ENCODE data around the gene C22orf15. TPM values are rescaled to one million over a fixed set of nuclear protein-coding genes. Genes with fewer than 3 reads are reported as not detected.

C22orf15 gene
- total RNA-seq, 1 experiment from 2014 or later, result 0.30 TPM

- Histone ChIP-seq H3K27me3 (no peaks in the 10 kb centered on the region), H3K36me3 (peaks cover 9% of the 10 kb centered on the region), H3K4me3 (no peak overlapping the region), H3K9me3 (no peaks in the 10 kb centered on the region)
- no peak for DNase-seq
Measured at GRCh38 chr22:23744485-23744884, 18.3 kb upstream of the C22orf15 start.

GRCh38 chr22:23745791-23746190 lies 17.0 kb upstream of the C22orf15 start:
- no peaks in the 10 kb centered on the region for H3K27me3 ChIP-seq
- no peaks in the 10 kb centered on the region for H3K9me3 ChIP-seq
- peaks cover 9% of the 10 kb centered on the region for H3K36me3 ChIP-seq
- no peak for DNase-seq
- H3K4me3 ChIP-seq, result no peak overlapping the region

GRCh38 chr22:23749841-23750301 lies 12.9 kb upstream of the C22orf15 start:
- Histone ChIP-seq H3K9me3 (no peaks in the 10 kb centered on the region), H3K36me3 (no peaks in the 10 kb centered on the region; the same call in 1 of the 2 replicates), H3K4me3 (peak overlapping the region; percentile 84), H3K27me3 (no peaks in the 10 kb centered on the region)
- DNase-seq, result peak; percentile 26

DNA sequence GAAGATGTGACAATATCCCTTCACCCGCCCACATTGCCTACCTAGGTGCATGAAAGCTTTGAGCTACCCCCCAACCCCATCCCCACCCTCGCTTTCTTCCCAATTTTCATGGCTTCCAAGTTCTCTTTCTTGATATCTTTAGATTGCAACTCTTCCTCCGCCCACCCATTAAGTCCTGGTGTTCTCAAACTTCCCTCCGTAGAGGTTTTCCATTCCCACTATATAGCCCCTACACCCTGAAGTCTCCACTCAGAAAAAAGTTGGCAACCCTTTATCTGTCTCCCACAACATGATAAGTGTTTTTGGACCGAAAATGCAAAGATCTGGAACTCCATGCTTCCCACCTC lies 12.4 kb upstream of the C22orf15 start:
- Histone ChIP-seq H3K4me3 (peak overlapping the region; percentile 84), H3K9me3 (no peaks in the 10 kb centered on the region), H3K27me3 (no peaks in the 10 kb centered on the region), H3K36me3 (no peaks in the 10 kb centered on the region)
- no peak for DNase-seq

DNA sequence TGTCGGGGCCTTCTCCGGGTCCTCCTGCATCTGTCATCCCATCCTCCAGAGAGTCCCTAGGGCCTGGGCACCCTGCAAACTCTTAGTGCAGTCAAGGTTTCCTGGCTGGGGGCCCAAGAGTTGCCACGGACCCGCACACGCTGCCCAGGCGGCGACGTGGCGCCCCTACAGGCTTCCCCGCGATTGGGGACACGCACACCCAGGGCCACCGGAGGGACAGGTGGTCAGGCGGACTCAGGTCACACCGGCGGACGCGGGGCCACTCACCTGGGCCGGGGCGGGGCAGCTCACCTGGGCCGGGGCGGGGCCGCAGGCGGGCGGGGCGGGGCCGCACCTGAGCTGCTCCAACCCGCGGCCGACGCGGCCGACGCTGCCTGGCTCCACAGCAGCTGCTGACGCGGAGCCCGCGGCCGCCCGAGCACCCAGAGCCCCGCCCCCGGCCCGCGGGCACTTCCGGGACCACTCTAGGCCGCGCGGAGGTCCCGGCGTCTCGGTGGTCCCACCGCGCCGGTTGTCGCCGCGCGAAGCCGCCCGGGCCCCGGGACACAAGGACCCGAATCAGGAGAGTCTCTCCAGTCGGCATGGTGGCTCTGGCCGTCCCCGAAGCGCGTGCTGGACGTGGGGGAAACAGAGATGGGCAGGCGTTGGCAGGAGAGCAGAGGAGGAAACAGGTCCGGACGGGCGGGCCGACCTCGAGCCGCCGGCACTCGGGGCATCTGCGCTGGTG lies 11.9 kb upstream of the C22orf15 start, which contains the start of gene ZNF70:
Gene ZNF70, minus strand, starts transcription at position 399 of the 727 bp plus-strand sequence. CDS start 5,972 bp downstream, outside the sequence.
- peak; percentile 81 for DNase-seq
- no peaks in the 10 kb centered on the region for H3K9me3 ChIP-seq
- H3K4me3 ChIP-seq, result peak within 1 kb of the TSS; percentile 84
- no peaks in the 10 kb centered on the region for H3K27me3 ChIP-seq
- H3K36me3 ChIP-seq, result no peaks in the 10 kb centered on the region

- H3K4me3 ChIP-seq, result peak overlapping the region; percentile 84
- no peaks in the 10 kb centered on the region for H3K9me3 ChIP-seq
- peak; percentile 27 for DNase-seq
- H3K36me3 ChIP-seq, result no peaks in the 10 kb centered on the region
- H3K27me3 ChIP-seq, result no peaks in the 10 kb centered on the region
Measured at GRCh38 chr22:23751441-23751996, 11.3 kb upstream of the C22orf15 start.

DNA sequence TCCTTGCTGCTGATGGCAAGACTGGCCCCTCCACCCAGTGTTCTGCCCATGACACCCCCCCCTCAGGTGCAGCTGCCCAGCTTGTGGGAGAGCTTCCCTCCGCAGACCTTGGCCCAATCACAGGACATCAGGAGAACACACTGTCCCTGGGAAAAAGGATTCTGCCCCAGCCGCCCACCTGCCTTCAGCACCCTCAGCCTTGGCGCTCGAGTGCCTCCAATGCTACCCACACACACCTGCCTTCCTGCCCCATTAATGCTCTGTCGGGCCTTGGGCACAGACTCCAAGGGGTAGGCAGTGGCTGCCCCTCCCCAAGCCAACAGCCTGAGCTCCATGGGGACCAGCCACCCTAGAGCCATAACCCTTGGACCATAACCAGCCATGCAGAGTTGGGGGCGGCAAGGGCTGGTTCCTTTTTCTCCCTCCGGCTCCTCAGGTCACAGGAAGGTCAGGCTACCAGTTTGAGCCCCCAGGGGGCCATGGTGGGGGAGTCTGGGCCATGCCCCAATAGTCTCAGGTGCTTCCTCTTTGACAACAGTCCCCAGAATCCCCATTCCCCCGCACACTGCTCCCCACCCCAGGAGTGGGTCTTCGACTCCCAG lies 10.6 kb upstream of the C22orf15 start:
- Histone ChIP-seq H3K4me3 (no peak overlapping the region), H3K9me3 (no peaks in the 10 kb centered on the region), H3K27me3 (no peaks in the 10 kb centered on the region), H3K36me3 (no peaks in the 10 kb centered on the region)
- no peak for DNase-seq

DNA sequence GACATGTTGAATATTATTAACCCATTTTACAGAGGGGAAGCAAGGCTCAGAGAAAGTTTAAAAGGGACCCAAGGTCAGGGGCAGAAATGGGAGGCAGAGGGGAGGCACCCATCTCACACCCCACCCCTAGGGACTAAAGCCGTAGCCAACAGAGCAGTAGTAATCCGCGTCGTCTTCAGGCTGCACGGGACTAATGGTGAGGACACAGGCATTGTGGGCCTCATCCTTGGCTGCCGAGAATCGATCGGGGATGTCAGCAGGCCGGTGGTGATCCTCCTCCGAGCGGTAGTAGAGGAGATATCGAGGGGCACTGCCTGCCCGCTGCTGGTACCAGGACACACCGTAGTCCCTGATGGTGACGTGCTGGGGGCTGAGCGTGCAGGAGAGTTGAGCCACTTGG lies 10.0 kb upstream of the C22orf15 start:
- H3K9me3 ChIP-seq, result no peaks in the 10 kb centered on the region
- H3K36me3 ChIP-seq, result no peaks in the 10 kb centered on the region
- H3K27me3 ChIP-seq, result no peaks in the 10 kb centered on the region
- no peak overlapping the region for H3K4me3 ChIP-seq
- DNase-seq, result no peak

DNA sequence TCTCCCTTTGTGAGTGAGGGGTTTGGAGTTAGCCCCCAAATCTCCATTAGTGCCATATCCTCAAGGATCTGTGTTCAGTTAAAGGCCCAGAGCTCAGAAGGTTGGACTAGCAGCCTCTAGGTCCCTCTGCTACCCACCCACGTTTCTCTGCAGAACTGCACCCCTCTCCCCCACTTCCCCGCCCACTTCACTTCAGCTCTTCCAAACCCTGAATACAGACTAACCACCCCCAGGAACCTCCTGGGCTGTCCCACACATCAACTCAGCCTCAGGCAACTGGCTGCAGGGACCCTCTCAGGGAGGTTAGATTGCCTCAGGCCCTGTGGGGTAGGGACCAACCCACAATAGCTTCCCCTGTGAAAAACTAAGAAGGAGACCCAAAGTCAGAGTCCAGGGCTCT lies 9.4 kb upstream of the C22orf15 start:
- no peaks in the 10 kb centered on the region for H3K36me3 ChIP-seq
- no peaks in the 10 kb centered on the region for H3K9me3 ChIP-seq
- H3K27me3 ChIP-seq, result no peaks in the 10 kb centered on the region
- DNase-seq, result no peak
- H3K4me3 ChIP-seq, result no peak overlapping the region

DNA sequence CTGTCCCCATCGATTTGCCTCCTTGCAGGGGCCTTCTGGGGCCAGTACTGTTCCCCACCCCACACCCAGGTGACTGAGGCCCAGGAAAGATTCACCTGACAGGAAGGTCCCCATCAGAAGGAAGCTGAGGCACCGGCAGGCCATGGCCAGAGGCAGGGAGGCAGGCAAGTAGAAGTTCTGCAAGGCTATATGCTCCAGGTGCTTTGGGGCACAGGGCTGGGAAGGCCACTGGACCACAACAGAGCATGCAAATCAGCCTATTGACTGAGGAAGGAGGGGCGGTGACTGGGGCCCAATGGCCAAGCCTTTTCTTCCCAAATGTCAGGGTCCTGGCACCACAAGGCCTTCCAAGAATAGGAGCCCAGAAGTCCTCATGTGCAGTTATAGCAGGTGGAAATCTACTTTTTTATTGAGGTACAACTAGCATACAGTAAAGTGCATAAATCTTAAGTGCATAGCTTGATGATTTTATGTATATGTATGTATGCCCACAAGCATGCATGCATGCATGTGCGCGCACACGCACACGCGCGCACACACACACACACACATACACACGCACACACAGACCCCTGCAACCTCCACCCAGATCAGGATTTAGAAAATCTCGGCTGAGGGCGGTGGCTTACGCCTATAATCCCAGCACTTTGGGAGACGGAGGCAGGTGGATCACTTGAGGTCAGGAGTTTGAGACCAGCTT lies 8.4 kb upstream of the C22orf15 start, which contains the start of gene VPREB3:
Gene VPREB3, minus strand, starts transcription at position 206 of the 700 bp plus-strand sequence. Its CDS starts 62 bp downstream, at position 144.
- no peak within 1 kb of the TSS for H3K4me3 ChIP-seq
- DNase-seq, result no peak
- H3K36me3 ChIP-seq, result no peaks in the 10 kb centered on the region
- H3K9me3 ChIP-seq, result no peaks in the 10 kb centered on the region
- H3K27me3 ChIP-seq, result no peaks in the 10 kb centered on the region

- H3K4me3 ChIP-seq, result no peak overlapping the region
- DNase-seq, result no peak
- H3K36me3 ChIP-seq, result no peaks in the 10 kb centered on the region
- H3K9me3 ChIP-seq, result no peaks in the 10 kb centered on the region
- H3K27me3 ChIP-seq, result no peaks in the 10 kb centered on the region
Measured at GRCh38 chr22:23754980-23755636, 7.7 kb upstream of the C22orf15 start.

- Histone ChIP-seq H3K27me3 (no peaks in the 10 kb centered on the region), H3K36me3 (no peaks in the 10 kb centered on the region), H3K9me3 (no peaks in the 10 kb centered on the region), H3K4me3 (no peak overlapping the region)
- DNase-seq, result no peak
Measured at GRCh38 chr22:23755711-23756110, 7.1 kb upstream of the C22orf15 start.

- DNase-seq, result no peak
- Histone ChIP-seq H3K4me3 (no peak overlapping the region), H3K36me3 (no peaks in the 10 kb centered on the region)
Measured at GRCh38 chr22:23756891-23757290, 5.9 kb upstream of the C22orf15 start.

DNA sequence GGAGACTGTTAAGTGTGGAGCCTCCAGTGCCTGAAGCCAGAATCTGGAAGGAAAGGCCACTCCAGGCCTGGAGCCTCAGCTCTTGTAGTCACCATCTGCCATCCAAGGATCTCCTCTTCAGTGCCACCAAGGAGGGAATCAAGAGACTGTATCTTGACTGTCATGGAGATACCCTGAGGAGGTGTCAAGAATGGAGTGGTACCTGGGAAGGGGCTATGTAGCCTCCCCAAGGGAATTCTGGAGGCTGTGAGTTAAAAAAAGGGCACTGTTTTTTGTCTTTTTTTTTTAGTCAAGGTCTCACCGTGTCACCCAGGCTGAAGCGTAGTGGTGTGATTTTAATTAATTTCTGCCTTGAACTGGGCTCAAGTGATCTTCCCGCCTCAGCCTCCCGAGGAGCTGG lies 3.2 kb upstream of the C22orf15 start:
- no peaks in the 10 kb centered on the region for H3K27me3 ChIP-seq
- H3K4me3 ChIP-seq, result no peak overlapping the region
- DNase-seq, result no peak

More at GRCh38 chr22:23756891-23757290, 5.9 kb upstream of the C22orf15 start:
- H3K9me3 ChIP-seq, result no peaks in the 10 kb centered on the region
- no peaks in the 10 kb centered on the region for H3K27me3 ChIP-seq

GRCh38 chr22:23760056-23760455 lies 2.7 kb upstream of the C22orf15 start:
- no peaks in the 10 kb centered on the region for H3K9me3 ChIP-seq
- no peaks in the 10 kb centered on the region for H3K27me3 ChIP-seq
- H3K4me3 ChIP-seq, result no peak overlapping the region
- no peaks in the 10 kb centered on the region for H3K36me3 ChIP-seq
- DNase-seq, result no peak

More for the DNA sequence above, 3.2 kb upstream of the C22orf15 start:
- Histone ChIP-seq H3K36me3 (no peaks in the 10 kb centered on the region), H3K9me3 (no peaks in the 10 kb centered on the region)

DNA sequence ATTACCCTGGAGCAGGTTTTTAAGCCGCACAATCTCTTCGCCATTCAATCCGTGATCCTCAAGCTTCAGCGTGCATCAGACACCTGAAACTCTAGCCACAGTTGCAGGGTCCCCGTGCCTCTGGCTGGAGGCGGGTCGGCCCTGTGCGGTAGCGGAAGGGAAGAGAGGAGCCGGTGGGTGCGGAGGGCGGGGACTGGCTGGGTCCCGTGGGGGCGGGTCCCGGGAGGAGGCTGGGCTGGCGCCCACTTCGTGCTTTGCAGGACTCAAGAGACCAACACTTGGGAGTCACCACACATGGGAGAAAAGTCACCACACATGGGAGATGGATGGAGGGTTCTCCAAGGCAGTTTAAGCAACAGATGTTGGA lies 772 bp downstream of the C22orf15 start:
- H3K27me3 ChIP-seq, result no peaks in the 10 kb centered on the region
- H3K9me3 ChIP-seq, result no peaks in the 10 kb centered on the region
- H3K4me3 ChIP-seq, result no peak overlapping the region
- H3K36me3 ChIP-seq, result no peaks in the 10 kb centered on the region
- no peak for DNase-seq

DNA sequence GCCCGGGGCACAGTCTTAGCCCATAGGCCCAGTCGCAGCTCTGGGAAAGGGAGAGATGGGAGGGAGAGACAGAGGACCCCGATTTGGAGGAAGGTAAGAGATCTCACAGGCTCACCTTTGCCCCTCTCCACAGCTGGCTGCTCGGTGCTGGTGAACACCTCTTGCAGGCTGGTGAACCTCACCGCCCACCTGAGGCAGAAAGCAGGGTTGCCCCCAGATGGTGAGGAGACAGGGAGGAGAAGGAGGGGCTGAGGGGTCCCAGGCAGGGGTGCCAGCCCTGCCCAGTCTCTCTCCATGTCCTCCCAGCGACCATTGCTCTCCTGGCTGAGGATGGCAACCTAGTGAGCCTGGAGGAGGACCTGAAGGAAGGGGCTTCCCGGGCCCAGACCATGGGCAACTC lies 1.2 kb downstream of the C22orf15 start:
- Histone ChIP-seq H3K36me3 (no peaks in the 10 kb centered on the region), H3K4me3 (no peak overlapping the region), H3K9me3 (no peaks in the 10 kb centered on the region), H3K27me3 (no peaks in the 10 kb centered on the region)
- DNase-seq, result no peak
